Stimulated activated CD8-positive, alpha-beta memory T cell treated with anti-CD3 and anti-CD28 coated beads, Interleukin-2, amount 100 ng/mL, for 48 hours (primary cell): ENCODE results near the gene DMPK.
"Not testable (repeated sequence)": the region's sequence is repeated elsewhere in the genome, so short reads cannot be mapped to it uniquely, and the experiment has no call there.

Experiments
- DNase-seq, 2 donors: peaks; one replicate each; pipeline ENCODE4 v3.0.0-alpha.2; 2020; ENCODE audit warnings: low read depth in 2 of 2

The DMPK gene

GRCh38 chr19:45814851-45815480, 32.7 kb upstream of the DMPK start, which contains the start of gene RSPH6A:
Gene RSPH6A, minus strand, starts transcription at chr19:45815308. Its CDS starts 132 bp downstream, at chr19:45815176.
- no peak for DNase-seq

GRCh38 chr19:45814166-45814780, 32.0 kb upstream of the DMPK start:
- DNase-seq, result no peak

GRCh38 chr19:45812297-45812696, 30.0 kb upstream of the DMPK start:
- no peak for DNase-seq

GRCh38 chr19:45809643-45810159, 27.4 kb upstream of the DMPK start:
- no peak for DNase-seq

- no peak for DNase-seq
These were observed 23.4 kb upstream of the DMPK start for GRCh38 chr19:45805719-45806118.

GRCh38 chr19:45804959-45805230, 22.6 kb upstream of the DMPK start:
- no peak for DNase-seq

- no peak for DNase-seq
These were observed 22.1 kb upstream of the DMPK start for GRCh38 chr19:45804140-45804958.

GRCh38 chr19:45801603-45802175, 19.4 kb upstream of the DMPK start:
- no peak for DNase-seq

- DNase-seq, result no peak
These were observed 17.8 kb upstream of the DMPK start for GRCh38 chr19:45800070-45800553.

- not testable (repeated sequence) for DNase-seq
These were observed 17.3 kb upstream of the DMPK start for GRCh38 chr19:45799541-45799940.

GRCh38 chr19:45798995-45799517, 16.8 kb upstream of the DMPK start:
- peak in 1 of 2 donors; percentile 38 for DNase-seq

- DNase-seq, result no peak
These were observed 12.3 kb upstream of the DMPK start for GRCh38 chr19:45794627-45795026.

GRCh38 chr19:45793876-45794275, 11.6 kb upstream of the DMPK start:
- DNase-seq, result no peak

GRCh38 chr19:45793178-45793564, 10.9 kb upstream of the DMPK start:
- no peak for DNase-seq

- peak; percentile 100 for DNase-seq
These were observed 10.3 kb upstream of the DMPK start, which contains the start of gene DMWD for GRCh38 chr19:45792470-45793177. Gene DMWD, minus strand, starts transcription at chr19:45792845. Its CDS starts 89 bp downstream, at chr19:45792756.

GRCh38 chr19:45791744-45792469, 9.6 kb upstream of the DMPK start:
- no peak for DNase-seq

- no peak for DNase-seq
These were observed 8.7 kb upstream of the DMPK start for GRCh38 chr19:45790942-45791341.

GRCh38 chr19:45789035-45789786, 6.9 kb upstream of the DMPK start:
- DNase-seq, result no peak

- DNase-seq, result no peak
These were observed 4.2 kb upstream of the DMPK start for GRCh38 chr19:45786533-45786894.
